MM.1S (cell line): ENCODE measurements around the gene CTU2.

Experiments used
- EZH2 ChIP-seq: fragments of 300-600 bp; sonication (generic); optimal IDR thresholded peaks from 2 replicates; pipeline ENCODE3; 2017; ENCODE audit warnings: low read depth, mild to moderate bottlenecking, antibody characterized with exemption, low read length, mixed read lengths
- EZH2phosphoT487 ChIP-seq: fragments of 300-600 bp; sonication (generic); IDR thresholded peaks from 2 replicates; pipeline ENCODE4 v1.6.1; 2018; ENCODE audit warnings: antibody characterized with exemption, low read length
- TF ChIP-seq, protein P1 (sequence below): fragments of 300-600 bp; sonication (generic); IDR thresholded peaks from 2 replicates; pipeline ENCODE4 v1.5.1; 2016; ENCODE audit warnings: antibody characterized with exemption, low read length, mixed read lengths

GRCh38 chr16:88667461-88667860 is 38.8 kb upstream of the CTU2 start:
- TF ChIP-seq, protein P1, sequence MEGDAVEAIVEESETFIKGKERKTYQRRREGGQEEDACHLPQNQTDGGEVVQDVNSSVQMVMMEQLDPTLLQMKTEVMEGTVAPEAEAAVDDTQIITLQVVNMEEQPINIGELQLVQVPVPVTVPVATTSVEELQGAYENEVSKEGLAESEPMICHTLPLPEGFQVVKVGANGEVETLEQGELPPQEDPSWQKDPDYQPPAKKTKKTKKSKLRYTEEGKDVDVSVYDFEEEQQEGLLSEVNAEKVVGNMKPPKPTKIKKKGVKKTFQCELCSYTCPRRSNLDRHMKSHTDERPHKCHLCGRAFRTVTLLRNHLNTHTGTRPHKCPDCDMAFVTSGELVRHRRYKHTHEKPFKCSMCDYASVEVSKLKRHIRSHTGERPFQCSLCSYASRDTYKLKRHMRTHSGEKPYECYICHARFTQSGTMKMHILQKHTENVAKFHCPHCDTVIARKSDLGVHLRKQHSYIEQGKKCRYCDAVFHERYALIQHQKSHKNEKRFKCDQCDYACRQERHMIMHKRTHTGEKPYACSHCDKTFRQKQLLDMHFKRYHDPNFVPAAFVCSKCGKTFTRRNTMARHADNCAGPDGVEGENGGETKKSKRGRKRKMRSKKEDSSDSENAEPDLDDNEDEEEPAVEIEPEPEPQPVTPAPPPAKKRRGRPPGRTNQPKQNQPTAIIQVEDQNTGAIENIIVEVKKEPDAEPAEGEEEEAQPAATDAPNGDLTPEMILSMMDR, result no peak
- TF ChIP-seq EZH2, result no peak
- no peak for TF ChIP-seq EZH2phosphoT487
